CD4-positive, alpha-beta memory T cell (primary cell): Measurements from ENCODE around the gene NCK2. TPM values are rescaled to one million over a fixed set of nuclear protein-coding genes. Genes with fewer than 3 reads are reported as not detected.

Experiments used
- CTCF ChIA-PET: fragments of 350-600 bp; sonication (Branson Sonifier 250); formaldehyde crosslinking; loops from one replicate; lab custom pipeline; 2021; ENCODE audit warnings: inconsistent platforms; ENCODE audit not compliant: partially characterized antibody; lab: Charles Lee
- POLR2A ChIA-PET: fragments of 350-600 bp; sonication (Branson Sonifier 250); formaldehyde crosslinking; loops from one replicate; lab custom pipeline; 2021; ENCODE audit not compliant: partially characterized antibody; lab: Charles Lee
- DNase-seq, 5 donors: peaks; one replicate each; pipeline versions ENCODE4 v3.0.0 to v3.0.0-alpha.2; 2020 to 2022; ENCODE audit warnings: mixed read lengths in 1 of 5
- H3K27ac ChIP-seq: one replicate; pipeline ENCODE4 v1.7.0; 2013; ENCODE audit warnings: low read depth, low read length
- H3K27me3 ChIP-seq: 2 replicates; pipeline ENCODE4 v1.7.0; 2013; ENCODE audit warnings: mild to moderate bottlenecking, low read length, moderate library complexity; ENCODE audit not compliant: insufficient read depth
- H3K36me3 ChIP-seq: 2 replicates; pipeline ENCODE4 v1.7.0; 2013; ENCODE audit warnings: mild to moderate bottlenecking, low read length, moderate library complexity; ENCODE audit not compliant: insufficient read depth
- H3K4me1 ChIP-seq: 2 replicates; pipeline ENCODE4 v1.7.0; 2013; ENCODE audit warnings: mild to moderate bottlenecking, low read length, moderate library complexity; ENCODE audit not compliant: insufficient read depth
- H3K4me3 ChIP-seq, 2 donors: one replicate each; pipeline ENCODE4 v1.7.0; 2013; ENCODE audit warnings: low read length in 2 of 2, mild to moderate bottlenecking in 1 of 2
- H3K9me3 ChIP-seq, 2 donors: one replicate each; pipeline ENCODE4 v1.7.0; 2013; ENCODE audit warnings: low read length in 2 of 2, control low read depth in 1 of 2; ENCODE audit not compliant: control insufficient read depth in 1 of 2
- H3K27ac Mint-ChIP-seq, 7 donors: one replicate each; pipeline ENCODE4 v1.8.0; 2020 to 2021; ENCODE audit warnings: mixed read lengths in 7 of 7, mild to moderate bottlenecking in 6 of 7, inconsistent platforms in 3 of 7, moderate library complexity in 3 of 7
- H3K27me3 Mint-ChIP-seq, 2 donors: one replicate each; pipeline ENCODE4 v1.8.0; 2020 to 2021; ENCODE audit warnings: mixed read lengths in 2 of 2
- H3K36me3 Mint-ChIP-seq, 2 donors: one replicate each; pipeline ENCODE4 v1.8.0; 2020 to 2021; ENCODE audit warnings: mixed read lengths in 2 of 2, inconsistent platforms in 1 of 2, mild to moderate bottlenecking in 1 of 2
- H3K4me1 Mint-ChIP-seq, 4 donors: one replicate each; pipeline ENCODE4 v1.8.0; 2020 to 2021; ENCODE audit warnings: mixed read lengths in 4 of 4, mild to moderate bottlenecking in 1 of 4
- H3K4me3 Mint-ChIP-seq, 8 donors: one replicate each; pipeline ENCODE4 v1.8.0; 2020 to 2021; ENCODE audit warnings: mixed read lengths in 8 of 8, mild to moderate bottlenecking in 7 of 8, moderate library complexity in 6 of 8, inconsistent platforms in 3 of 8
- H3K9me3 Mint-ChIP-seq, 8 donors: one replicate each; pipeline ENCODE4 v1.8.0; 2020 to 2021; ENCODE audit warnings: mixed read lengths in 8 of 8, mild to moderate bottlenecking in 5 of 8, inconsistent platforms in 3 of 8, moderate library complexity in 1 of 8
- intact Hi-C: fragments of 100-400 bp; cut with micrococcal nuclease; formaldehyde crosslinking; loops from one replicate; pipeline ENCODE4 v1.15.1; 2023
- polyA plus RNA-seq, 2 donors: library from polyadenylated mRNA; unstranded; fragments of 300-500 nt; fragmentation: Illumina TruSeq; gene quantifications; one replicate each; pipeline ENCODE4 v1.2.3, GENCODE V29; 2021
- total RNA-seq, 2 experiments: library from RNA; stranded (reverse); gene quantifications; one replicate each; pipeline ENCODE4 v1.2.3, GENCODE V29; 2021

The NCK2 gene
- total and polyA plus RNA-seq, 4 experiments from 2014 or later, result 58.0 to 98.6 (median 87.3) TPM

DNA sequence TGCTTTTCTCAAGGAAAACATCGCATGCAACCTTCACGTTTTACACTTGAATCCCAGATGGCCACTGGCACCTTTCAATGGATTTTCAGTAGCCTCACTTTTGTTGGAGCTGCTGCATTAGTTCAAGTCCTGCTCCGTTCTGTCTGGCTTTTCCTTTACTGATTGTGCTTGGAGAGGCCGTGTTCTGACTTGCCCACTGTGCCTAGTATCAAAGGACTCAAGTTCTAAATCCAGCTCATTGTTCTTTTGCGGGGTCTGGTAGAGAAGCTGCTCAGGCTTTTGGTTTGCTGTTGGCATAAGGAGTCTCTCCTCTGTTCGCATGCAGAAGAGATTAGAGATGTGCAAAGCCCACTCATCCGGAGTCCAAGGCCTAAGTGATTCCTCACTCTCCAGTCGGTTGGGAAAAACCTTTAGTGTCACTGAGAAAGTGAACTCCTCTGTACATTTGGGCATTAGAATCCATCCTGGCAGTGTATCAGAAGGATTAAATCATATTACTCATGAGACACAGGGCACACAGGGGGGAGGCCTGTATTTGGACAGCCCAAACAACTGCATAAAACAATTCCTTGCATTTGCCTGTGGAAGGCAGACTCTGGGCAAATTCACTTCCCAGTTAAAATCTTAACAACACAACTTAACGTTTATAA is 69.7 kb downstream of the NCK2 start:
- no peak overlapping the region for H3K4me3 ChIP-seq
- peaks cover 8% of the 10 kb centered on the region for H3K36me3 ChIP-seq
- peak overlapping the region; percentile 0 for H3K27ac ChIP-seq
- Mint-ChIP-seq H3K27me3 (no peaks in the 10 kb centered on the region), H3K9me3 (peaks cover 0 to 3% (median 0%) of the 10 kb centered on the region in 8 donors), H3K4me1 (peaks cover 58 to 91% (median 78%) of the 10 kb centered on the region in 4 donors), H3K4me3 (peak overlapping the region in 3 of 8 donors; percentile 15 to 36 (median 27)), H3K36me3 (peaks cover 31 to 54% of the 10 kb centered on the region in 2 donors), H3K27ac (peak overlapping the region; percentile 27 to 78 (median 72))
- H3K9me3 ChIP-seq, result no peaks in the 10 kb centered on the region
- CTCF ChIA-PET, result interaction anchor here (0.7 to 1.6 kb wide), 3 partner anchors 11 to 31 kb away, joined by 3 to 4 read pairs (median 3); no protein-coding TSS in a partner anchor
- DNase-seq, result no peak
- H3K27me3 ChIP-seq, result no peaks in the 10 kb centered on the region
- H3K4me1 ChIP-seq, result peaks cover 88% of the 10 kb centered on the region
- intact Hi-C loops, result no loop called here
- POLR2A ChIA-PET, result no interaction called here

DNA sequence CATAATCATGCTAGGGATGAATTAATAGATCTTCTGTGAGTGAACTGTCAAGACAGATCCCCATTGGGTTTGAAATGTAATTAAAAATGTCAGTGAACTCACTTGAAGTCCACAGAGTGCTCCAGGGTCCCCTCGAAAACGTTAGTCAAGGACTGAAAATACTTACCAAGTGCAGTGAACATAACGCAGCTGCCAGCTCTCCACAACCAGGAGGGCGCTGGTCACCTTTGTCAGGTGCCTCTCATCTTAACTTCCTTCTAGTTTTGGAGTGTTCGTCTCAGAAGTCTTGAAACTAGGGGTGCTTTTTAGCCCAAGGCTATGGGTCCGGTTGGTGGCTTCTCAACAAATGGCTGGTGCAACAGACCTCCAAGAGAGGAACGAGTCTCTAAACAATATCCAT is 70.7 kb downstream of the NCK2 start:
- Histone ChIP-seq H3K4me1 (peaks cover 88% of the 10 kb centered on the region), H3K9me3 (no peaks in the 10 kb centered on the region), H3K4me3 (no peak overlapping the region), H3K27ac (no peak overlapping the region), H3K27me3 (no peaks in the 10 kb centered on the region), H3K36me3 (peaks cover 8% of the 10 kb centered on the region)
- H3K4me3 Mint-ChIP-seq, result peak overlapping the region in 3 of 8 donors; percentile 20 to 25 (median 23)
- peaks cover 56 to 91% (median 77%) of the 10 kb centered on the region in 4 donors for H3K4me1 Mint-ChIP-seq
- no peak for DNase-seq
- CTCF ChIA-PET, result no interaction called here
- POLR2A ChIA-PET, result interaction anchor here (1.1 kb wide), 2 partner anchors 12 to 290 kb away, joined by 4 read pairs; no protein-coding TSS in a partner anchor
- H3K27ac Mint-ChIP-seq, result peak overlapping the region in 3 of 7 donors; percentile 40 to 74 (median 41)
- intact Hi-C loops, result no loop called here
- peaks cover 0 to 2% (median 0%) of the 10 kb centered on the region in 8 donors for H3K9me3 Mint-ChIP-seq
- H3K27me3 Mint-ChIP-seq, result no peaks in the 10 kb centered on the region
- H3K36me3 Mint-ChIP-seq, result peaks cover 38 to 58% of the 10 kb centered on the region in 2 donors

DNA sequence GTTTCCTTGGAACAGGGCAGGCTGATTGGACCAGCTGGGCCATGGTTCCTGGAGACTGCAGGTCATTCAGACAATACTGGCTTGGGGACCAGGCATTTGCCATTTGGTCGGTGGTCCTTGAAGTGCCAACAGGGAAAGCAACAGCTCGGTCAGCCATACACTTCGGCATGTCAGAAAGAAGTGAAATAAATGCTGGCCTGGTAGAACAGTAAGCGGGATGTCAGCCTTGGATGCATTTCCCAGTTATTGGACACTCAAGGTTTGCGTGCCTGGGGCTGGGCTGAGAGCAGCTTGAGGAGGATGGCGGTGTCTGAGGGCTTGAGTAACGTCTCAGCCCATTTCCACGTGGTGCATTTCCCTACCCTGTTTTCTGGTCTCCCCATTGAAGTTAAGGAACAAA is 75.4 kb downstream of the NCK2 start:
- no peaks in the 10 kb centered on the region for H3K27me3 ChIP-seq
- peaks cover 21% of the 10 kb centered on the region for H3K36me3 ChIP-seq
- intact Hi-C loops, result no loop called here
- Mint-ChIP-seq H3K4me3 (peak overlapping the region in 4 of 8 donors; percentile 30 to 59 (median 38)), H3K4me1 (peaks cover 64 to 91% (median 80%) of the 10 kb centered on the region in 4 donors), H3K36me3 (peaks cover 46 to 76% of the 10 kb centered on the region in 2 donors), H3K27ac (peak overlapping the region; percentile 57 to 87 (median 83)), H3K27me3 (no peaks in the 10 kb centered on the region), H3K9me3 (no peaks in the 10 kb centered on the region)
- no peaks in the 10 kb centered on the region for H3K9me3 ChIP-seq
- H3K27ac ChIP-seq, result no peak overlapping the region
- H3K4me1 ChIP-seq, result peaks cover 89% of the 10 kb centered on the region
- ChIA-PET POLR2A (no interaction called here), CTCF (interaction anchor here (1.1 to 1.2 kb wide), 2 partner anchors 32 kb away, joined by 3 read pairs; no protein-coding TSS in a partner anchor)
- no peak overlapping the region for H3K4me3 ChIP-seq
- no peak for DNase-seq

DNA sequence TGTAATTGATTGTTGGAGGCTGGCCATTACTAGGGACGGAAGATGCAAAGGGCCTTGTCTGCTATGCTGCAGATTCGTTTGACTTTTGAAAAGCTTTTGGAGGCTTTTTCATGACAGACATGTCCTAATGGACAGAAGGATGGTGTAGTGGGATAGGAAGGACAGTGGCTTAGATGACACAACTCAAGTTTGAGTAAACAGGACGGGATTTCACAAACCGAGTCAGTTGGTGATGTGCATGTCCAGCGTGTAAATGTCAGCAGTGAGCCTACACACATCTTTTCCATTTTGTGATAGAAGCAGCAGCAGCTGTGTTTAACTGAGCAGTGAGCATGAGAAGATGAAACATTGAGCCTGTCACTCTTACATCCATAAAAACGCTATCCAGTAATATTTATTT is 76.0 kb downstream of the NCK2 start:
- no peaks in the 10 kb centered on the region for H3K27me3 ChIP-seq
- H3K9me3 ChIP-seq, result no peaks in the 10 kb centered on the region
- H3K36me3 Mint-ChIP-seq, result peaks cover 52 to 79% of the 10 kb centered on the region in 2 donors
- peaks cover 21% of the 10 kb centered on the region for H3K36me3 ChIP-seq
- H3K4me1 Mint-ChIP-seq, result peaks cover 64 to 91% (median 78%) of the 10 kb centered on the region in 4 donors
- H3K27ac ChIP-seq, result no peak overlapping the region
- ChIA-PET CTCF (interaction anchor here (1.1 to 2.7 kb wide), 2 partner anchors 9 to 33 kb away, joined by 3 to 10 read pairs; no protein-coding TSS in a partner anchor), POLR2A (interaction anchor here (2.3 kb wide), 1 partner anchor 22 kb away, joined by 8 read pairs; no protein-coding TSS in a partner anchor)
- DNase-seq, result no peak
- H3K4me3 Mint-ChIP-seq, result peak overlapping the region in 4 of 8 donors; percentile 32 to 59 (median 50)
- H3K27ac Mint-ChIP-seq, result peak overlapping the region; percentile 57 to 87 (median 83)
- H3K9me3 Mint-ChIP-seq, result peaks cover 0 to 1% (median 0%) of the 10 kb centered on the region in 8 donors
- H3K27me3 Mint-ChIP-seq, result no peaks in the 10 kb centered on the region
- intact Hi-C loops, result no loop called here
- H3K4me1 ChIP-seq, result peaks cover 89% of the 10 kb centered on the region
- H3K4me3 ChIP-seq, result no peak overlapping the region

DNA sequence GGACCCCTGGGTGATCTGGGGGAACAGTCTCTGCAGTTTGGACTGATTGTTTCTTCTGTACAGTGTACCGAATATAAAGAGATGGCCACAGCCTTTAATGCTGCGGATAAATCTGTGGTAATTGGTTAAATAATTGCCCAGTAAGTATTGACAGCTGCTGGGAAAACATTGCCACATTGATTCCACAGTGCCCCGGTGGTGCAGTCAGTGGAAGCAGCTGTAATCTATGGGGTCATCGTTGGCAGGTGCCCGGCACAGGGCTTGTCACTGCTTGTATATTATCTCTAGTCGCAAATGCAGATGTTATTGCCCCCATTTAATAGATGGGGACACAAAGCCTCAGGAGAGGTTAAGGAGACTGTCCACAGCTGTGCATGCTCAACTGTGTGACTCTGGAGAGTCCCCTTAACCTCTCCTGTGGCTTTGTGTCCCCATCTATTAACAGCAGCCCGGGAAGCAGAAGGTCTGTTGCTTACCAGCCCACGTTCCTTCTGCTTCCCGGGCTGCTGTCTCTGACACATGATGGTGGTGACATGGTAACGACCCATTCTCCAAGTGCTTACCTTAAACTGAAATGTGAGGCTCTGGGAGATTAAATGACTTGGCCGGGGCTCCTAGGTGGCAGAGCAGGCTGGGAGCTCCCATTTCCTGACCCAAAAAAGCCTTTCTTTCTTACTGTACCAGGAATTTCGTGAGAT is 76.9 kb downstream of the NCK2 start:
- Mint-ChIP-seq H3K27ac (peak overlapping the region; percentile 81 to 94 (median 84)), H3K4me1 (peaks cover 64 to 90% (median 78%) of the 10 kb centered on the region in 4 donors), H3K27me3 (no peaks in the 10 kb centered on the region), H3K4me3 (peak overlapping the region in 4 of 8 donors; percentile 31 to 70 (median 52)), H3K9me3 (peaks cover 0 to 7% (median 3%) of the 10 kb centered on the region in 8 donors), H3K36me3 (peaks cover 57 to 82% of the 10 kb centered on the region in 2 donors)
- Histone ChIP-seq H3K27me3 (no peaks in the 10 kb centered on the region), H3K36me3 (peaks cover 21% of the 10 kb centered on the region), H3K9me3 (no peaks in the 10 kb centered on the region), H3K4me1 (peaks cover 82% of the 10 kb centered on the region), H3K4me3 (no peak overlapping the region), H3K27ac (peak overlapping the region; percentile 54)
- no peak for DNase-seq
- intact Hi-C loops, result no loop called here
- ChIA-PET CTCF (interaction anchor here (0.9 to 2.7 kb wide), 2 partner anchors 9 to 13 kb away, joined by 3 to 10 read pairs; no protein-coding TSS in a partner anchor), POLR2A (interaction anchor here (0.7 to 2.3 kb wide), 6 partner anchors 16 to 76 kb away, joined by 3 to 8 read pairs (median 3); no protein-coding TSS in a partner anchor)

DNA sequence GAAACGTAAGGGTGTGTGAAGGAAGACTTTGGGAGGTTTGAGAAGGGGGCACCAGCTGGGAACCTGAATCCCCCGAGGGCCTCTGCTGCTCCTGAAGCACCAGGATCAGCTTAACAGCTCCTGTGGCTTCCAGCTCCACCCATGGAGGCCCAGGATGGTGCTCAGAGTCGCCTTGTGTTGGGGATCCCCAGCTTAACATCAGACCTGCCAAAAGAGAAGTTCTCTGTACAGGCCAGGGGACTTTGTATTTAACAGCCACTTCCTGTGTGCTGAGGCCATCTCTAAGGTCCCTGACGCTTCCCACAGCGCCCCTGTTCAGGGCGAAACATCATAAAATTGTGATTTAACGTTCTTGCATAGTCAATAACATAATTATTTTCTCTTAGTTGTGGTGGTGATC is 77.5 kb downstream of the NCK2 start:
- Histone ChIP-seq H3K4me3 (no peak overlapping the region), H3K4me1 (peaks cover 77% of the 10 kb centered on the region), H3K9me3 (no peaks in the 10 kb centered on the region), H3K36me3 (peaks cover 15% of the 10 kb centered on the region), H3K27ac (peak overlapping the region; percentile 54), H3K27me3 (no peaks in the 10 kb centered on the region)
- H3K27ac Mint-ChIP-seq, result peak overlapping the region; percentile 81 to 94 (median 84)
- H3K9me3 Mint-ChIP-seq, result peaks cover 0 to 10% (median 5%) of the 10 kb centered on the region in 8 donors
- POLR2A ChIA-PET, result interaction anchor here (0.7 to 2.3 kb wide), 6 partner anchors 15 to 77 kb away, joined by 3 to 8 read pairs (median 3); no protein-coding TSS in a partner anchor
- intact Hi-C loops, result no loop called here
- H3K27me3 Mint-ChIP-seq, result no peaks in the 10 kb centered on the region
- peak in 3 of 5 donors; percentile 25 to 53 (median 36) for DNase-seq
- CTCF ChIA-PET, result interaction anchor here (0.9 to 2.7 kb wide), 2 partner anchors 10 to 12 kb away, joined by 3 to 10 read pairs; no protein-coding TSS in a partner anchor
- peaks cover 59 to 86% (median 76%) of the 10 kb centered on the region in 4 donors for H3K4me1 Mint-ChIP-seq
- peaks cover 56 to 77% of the 10 kb centered on the region in 2 donors for H3K36me3 Mint-ChIP-seq
- peak overlapping the region in 5 of 8 donors; percentile 45 to 70 (median 55) for H3K4me3 Mint-ChIP-seq
